Activated naive CD4-positive, alpha-beta T cell treated with anti-CD3 and anti-CD28 coated beads, Interleukin-2, amount 50 U/mL, for 24 hours (primary cell): ENCODE measurements around the gene BORCS8.

Experiments used
- H3K27ac Mint-ChIP-seq: one replicate; pipeline ENCODE4 v1.8.0; 2021; ENCODE audit warnings: mild to moderate bottlenecking, mixed read lengths
- H3K27me3 Mint-ChIP-seq: one replicate; pipeline ENCODE4 v1.8.0; 2021; ENCODE audit warnings: mixed read lengths
- H3K36me3 Mint-ChIP-seq: one replicate; pipeline ENCODE4 v1.8.0; 2021; ENCODE audit warnings: mixed read lengths
- H3K4me1 Mint-ChIP-seq: one replicate; pipeline ENCODE4 v1.8.0; 2021; ENCODE audit warnings: mixed read lengths
- H3K4me3 Mint-ChIP-seq: one replicate; pipeline ENCODE4 v1.8.0; 2021; ENCODE audit warnings: mild to moderate bottlenecking, mixed read lengths
- H3K9me3 Mint-ChIP-seq: one replicate; pipeline ENCODE4 v1.8.0; 2021; ENCODE audit warnings: mixed read lengths

BORCS8 gene

DNA sequence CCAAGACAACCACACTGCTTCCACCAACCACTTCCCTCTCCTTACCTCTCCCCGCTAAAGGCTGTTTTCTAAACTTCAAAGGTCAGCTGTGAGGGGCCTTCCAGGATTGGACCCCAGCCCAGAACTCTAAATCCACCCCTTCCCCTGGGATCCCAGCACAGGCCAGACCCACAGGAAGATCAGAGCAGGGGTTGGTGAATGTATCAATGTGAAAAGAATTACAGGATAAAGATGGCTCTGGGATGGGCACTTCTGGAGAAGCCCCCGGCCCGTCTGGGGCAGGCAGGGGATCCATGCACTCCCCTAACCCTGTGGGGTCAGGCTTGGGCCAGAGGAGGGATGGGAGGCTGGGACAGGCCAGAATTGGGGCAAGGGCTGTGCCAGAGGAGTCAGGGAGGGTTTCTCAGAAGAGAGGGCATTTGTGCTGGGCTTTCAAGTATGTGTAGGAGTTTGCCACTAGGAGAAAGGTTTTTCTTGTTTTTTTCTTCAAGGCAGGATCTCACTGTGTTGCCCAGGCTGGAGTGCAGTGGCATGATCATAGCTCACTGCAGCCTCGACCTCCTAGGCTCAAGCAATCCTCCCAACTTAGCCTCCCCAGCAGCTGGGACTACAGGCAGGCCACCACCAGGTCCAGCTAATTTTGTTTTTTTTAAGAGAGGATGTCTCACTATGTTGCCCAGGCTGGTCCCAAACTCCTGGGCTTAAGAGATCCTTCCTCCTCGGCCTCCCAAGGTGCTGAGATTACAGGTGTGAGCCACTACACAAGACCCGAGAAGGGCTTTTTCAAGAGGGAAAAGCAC, 20.9 kb downstream of the BORCS8 start:
- Mint-ChIP-seq H3K27me3 (no peaks in the 10 kb centered on the region), H3K27ac (peak overlapping the region; percentile 59), H3K4me1 (peaks cover 19% of the 10 kb centered on the region), H3K9me3 (no peaks in the 10 kb centered on the region), H3K36me3 (no peaks in the 10 kb centered on the region), H3K4me3 (peak overlapping the region; percentile 75)

DNA sequence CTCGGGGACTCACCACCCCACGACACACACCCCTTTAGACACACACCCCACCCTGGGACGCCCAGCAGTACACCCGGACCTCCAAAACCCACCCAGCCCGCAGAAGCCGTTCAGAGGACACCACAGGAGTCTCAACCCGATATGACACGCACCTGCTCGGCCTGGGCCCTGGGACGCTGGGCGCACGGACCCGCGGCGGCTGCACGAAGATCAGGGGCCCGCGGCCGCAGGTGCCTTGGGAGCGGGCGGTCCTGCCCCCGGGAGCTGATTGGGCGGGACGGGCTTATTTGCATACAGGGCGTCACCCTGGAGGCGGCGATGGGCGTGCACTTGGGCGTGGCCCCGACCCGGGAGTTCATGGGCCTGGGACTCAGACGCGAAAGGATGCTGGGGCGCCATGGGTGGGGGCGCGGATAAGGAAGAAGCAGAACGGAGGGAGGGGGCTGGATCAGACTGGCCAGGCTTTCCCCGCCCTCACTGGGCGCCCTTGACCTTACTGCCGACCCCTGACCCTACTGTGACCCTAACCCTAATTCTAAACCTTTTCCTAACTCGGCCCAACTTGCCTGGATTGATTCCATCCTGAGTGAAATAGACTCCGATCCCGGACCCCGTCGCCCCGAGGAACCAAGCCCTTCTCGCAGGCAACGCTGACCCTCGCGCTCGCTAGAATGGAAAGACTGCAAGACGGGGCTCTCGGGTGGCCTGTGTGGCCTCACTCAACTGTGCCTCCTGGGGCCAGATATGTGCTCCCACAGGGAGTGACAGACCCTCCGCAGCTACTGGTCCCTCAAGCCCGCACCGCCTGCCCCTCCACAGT, 21.7 kb downstream of the BORCS8 start, which contains the start of gene MEF2B:
Gene MEF2B (minus strand): TSS at position 211 of the 820 bp plus-strand sequence. CDS start 19,528 bp downstream, outside the sequence.
- no peaks in the 10 kb centered on the region for H3K9me3 Mint-ChIP-seq
- peak within 1 kb of the TSS; percentile 59 for H3K27ac Mint-ChIP-seq
- H3K4me3 Mint-ChIP-seq, result peak within 1 kb of the TSS; percentile 75
- no peaks in the 10 kb centered on the region for H3K36me3 Mint-ChIP-seq
- peaks cover 19% of the 10 kb centered on the region for H3K4me1 Mint-ChIP-seq
- H3K27me3 Mint-ChIP-seq, result no peaks in the 10 kb centered on the region

DNA sequence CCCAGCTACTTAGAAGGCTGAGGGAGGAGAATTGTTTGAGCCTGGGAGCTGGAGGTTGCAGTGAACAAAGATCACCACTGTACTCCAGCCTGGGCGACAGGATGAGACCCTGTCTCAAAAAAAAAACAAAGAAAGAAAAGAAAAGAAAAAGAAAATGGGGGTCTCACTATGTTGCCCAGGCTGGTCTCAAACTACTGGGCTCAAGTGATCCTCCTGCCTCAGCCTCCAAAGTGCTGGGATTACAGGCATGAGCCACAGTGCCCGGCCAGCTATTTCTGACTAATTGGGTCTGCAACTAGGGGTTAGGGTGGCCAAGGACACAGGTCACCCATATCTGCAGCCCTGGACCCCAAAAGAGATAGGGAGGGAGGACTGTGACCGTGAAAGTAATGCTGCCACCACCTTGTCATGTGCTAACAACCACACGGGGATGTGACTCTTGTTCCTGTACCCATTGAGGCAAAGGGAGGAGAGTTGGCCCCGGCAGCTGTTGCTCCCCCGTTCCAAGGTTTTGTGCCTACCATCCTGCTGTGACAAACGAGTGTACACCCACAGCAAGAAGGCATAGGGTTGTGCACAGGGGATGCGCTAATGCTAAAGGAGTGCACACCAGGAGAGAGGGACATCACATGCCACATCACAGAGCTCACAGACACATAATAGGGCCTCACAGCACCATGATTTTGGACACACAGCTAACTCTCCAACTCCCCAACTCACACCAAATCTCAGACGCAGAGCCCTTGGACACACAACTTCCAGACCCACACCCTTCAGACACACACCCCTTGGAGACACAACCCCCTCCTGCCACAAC, 22.5 kb downstream of the BORCS8 start:
- H3K27me3 Mint-ChIP-seq, result no peaks in the 10 kb centered on the region
- peak overlapping the region; percentile 75 for H3K4me3 Mint-ChIP-seq
- H3K36me3 Mint-ChIP-seq, result no peaks in the 10 kb centered on the region
- H3K9me3 Mint-ChIP-seq, result no peaks in the 10 kb centered on the region
- no peak overlapping the region for H3K27ac Mint-ChIP-seq
- peaks cover 19% of the 10 kb centered on the region for H3K4me1 Mint-ChIP-seq

DNA sequence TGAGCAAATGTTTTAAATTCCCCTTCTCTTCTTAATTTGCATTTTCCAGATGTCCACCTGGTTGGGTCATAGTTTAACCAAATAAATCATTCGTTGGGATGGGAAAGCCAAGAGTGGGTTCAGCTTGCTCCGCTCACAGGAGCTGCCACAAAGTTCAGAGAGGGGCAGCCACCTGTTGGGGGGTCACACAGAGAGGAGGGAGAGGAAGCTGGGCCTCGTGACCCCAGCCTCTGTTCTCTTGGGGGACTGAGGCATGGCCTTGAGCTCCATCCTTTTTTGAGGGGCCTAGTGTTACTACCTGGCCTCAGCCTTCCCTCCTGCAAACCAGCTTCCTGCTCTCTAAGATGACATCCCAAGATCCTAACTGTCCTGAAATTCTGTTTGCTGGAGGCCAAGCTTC, 24.3 kb downstream of the BORCS8 start:
- Mint-ChIP-seq H3K27me3 (no peaks in the 10 kb centered on the region), H3K9me3 (no peaks in the 10 kb centered on the region), H3K4me3 (no peak overlapping the region), H3K4me1 (peaks cover 19% of the 10 kb centered on the region), H3K27ac (no peak overlapping the region), H3K36me3 (no peaks in the 10 kb centered on the region)

DNA sequence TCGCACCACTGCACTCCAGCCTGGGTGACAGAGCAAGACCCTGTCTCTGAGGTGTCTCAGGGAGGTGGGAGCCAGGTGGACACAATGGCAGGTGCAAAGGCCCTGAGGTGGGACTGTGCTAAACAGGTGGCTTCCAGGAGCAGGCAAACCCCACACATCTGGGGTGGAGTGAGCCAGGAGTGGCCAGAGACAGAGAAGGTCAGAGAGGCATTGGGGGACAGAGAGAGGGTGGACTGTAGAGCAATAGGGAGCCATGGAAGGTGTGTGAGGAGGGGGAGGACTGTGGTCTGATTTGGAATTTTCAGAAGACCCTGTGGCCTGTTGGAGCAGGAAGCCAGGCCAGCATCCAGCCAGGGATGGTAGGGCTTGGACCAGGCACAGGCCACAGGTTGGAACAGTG, 26.6 kb downstream of the BORCS8 start:
- Mint-ChIP-seq H3K4me3 (no peak overlapping the region), H3K9me3 (no peaks in the 10 kb centered on the region), H3K27me3 (no peaks in the 10 kb centered on the region), H3K27ac (no peak overlapping the region), H3K4me1 (peaks cover 18% of the 10 kb centered on the region), H3K36me3 (no peaks in the 10 kb centered on the region)

DNA sequence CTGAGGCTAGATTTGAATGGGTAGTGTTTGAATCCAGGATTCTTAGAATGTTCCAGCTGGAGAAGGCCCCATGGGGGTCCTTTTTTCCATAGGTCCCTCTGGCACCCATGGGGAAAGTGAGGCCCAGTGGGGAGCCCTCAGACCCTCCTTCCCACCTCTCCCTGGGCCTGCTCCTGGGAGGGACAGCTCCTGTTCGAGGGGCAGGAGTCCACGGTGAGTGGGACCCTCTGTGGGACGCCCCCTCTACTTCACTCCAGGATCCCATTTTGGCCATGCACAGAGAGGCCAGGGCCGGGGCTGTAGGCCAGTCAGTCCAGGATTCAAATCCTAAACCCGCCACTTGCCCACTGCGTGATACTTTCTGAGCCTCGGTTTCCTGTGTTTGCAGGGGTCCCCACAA, 29.5 kb downstream of the BORCS8 start:
- H3K27ac Mint-ChIP-seq, result no peak overlapping the region
- H3K4me3 Mint-ChIP-seq, result no peak overlapping the region
- peaks cover 4% of the 10 kb centered on the region for H3K4me1 Mint-ChIP-seq
- no peaks in the 10 kb centered on the region for H3K27me3 Mint-ChIP-seq
- no peaks in the 10 kb centered on the region for H3K9me3 Mint-ChIP-seq
- no peaks in the 10 kb centered on the region for H3K36me3 Mint-ChIP-seq

DNA sequence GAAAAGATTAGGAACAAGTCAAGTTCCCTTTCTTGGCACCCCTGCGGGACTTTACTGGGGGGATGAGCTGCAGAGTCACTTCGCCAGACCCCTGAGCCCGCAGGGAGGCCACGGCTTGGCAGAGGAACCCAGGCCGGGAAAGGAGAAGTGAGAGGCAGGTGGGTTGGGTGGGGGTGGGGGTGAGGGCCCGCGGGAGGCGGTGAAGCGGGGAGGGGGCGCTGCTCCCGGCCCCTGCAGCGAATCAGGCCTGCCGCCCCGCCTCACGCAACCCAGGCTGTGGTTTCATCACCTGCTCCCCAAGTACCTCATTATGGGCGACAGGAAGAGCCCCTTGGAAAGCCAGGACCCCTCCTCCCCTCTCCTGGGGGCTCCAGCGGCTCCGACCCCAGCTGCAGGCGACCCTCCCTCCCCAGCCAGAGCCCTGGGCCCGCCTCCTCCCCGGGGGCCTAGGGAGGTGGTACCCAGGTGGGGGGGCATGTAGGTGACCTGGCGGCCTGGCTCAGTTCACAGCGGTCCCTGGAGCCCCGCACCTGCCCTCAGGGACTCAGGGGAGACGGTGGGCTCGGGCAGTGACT, 31.4 kb downstream of the BORCS8 start:
- H3K4me3 Mint-ChIP-seq, result no peak overlapping the region
- H3K36me3 Mint-ChIP-seq, result peaks cover 5% of the 10 kb centered on the region
- no peaks in the 10 kb centered on the region for H3K27me3 Mint-ChIP-seq
- H3K27ac Mint-ChIP-seq, result no peak overlapping the region
- peaks cover 4% of the 10 kb centered on the region for H3K4me1 Mint-ChIP-seq
- H3K9me3 Mint-ChIP-seq, result no peaks in the 10 kb centered on the region

DNA sequence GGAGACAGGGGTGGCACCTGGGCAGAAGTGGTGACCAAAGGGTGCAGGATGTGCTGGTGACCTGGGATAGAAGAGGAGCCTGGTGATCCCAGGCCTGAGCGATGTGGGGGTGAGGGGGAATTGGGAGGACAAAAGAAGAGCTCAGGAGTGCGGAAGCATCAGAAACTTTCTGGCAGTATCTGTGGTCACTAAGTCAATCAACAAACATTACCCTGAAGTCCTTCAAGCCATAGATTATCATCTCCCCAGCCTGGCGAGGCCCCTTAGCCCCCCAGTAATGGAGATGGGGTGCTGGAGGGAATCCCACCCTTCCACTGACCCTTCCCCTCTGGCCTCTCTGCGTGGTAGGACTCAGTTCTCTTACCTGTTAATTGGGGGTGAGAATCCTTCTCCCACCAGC, 32.4 kb downstream of the BORCS8 start:
- Mint-ChIP-seq H3K27ac (no peak overlapping the region), H3K4me3 (no peak overlapping the region), H3K9me3 (no peaks in the 10 kb centered on the region)

DNA sequence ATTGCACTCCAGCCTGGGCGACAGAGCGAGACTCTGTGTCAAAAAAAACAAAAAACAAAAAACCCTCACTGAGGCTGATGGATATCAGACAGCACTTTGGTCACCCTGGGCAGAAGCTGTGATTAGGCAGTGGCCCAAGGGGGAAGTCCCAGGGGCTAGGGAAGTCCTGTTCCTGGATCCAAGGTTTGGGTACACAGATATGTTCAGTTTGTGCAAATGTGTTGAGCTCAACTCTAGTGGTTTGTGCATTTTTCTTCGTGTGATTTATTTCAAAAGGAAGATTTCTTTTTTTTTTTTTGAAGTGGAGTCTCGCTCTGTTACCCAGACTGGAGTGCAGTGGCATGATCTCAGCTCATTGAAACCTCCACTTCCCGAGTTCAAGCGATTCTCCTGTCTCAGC, 34.1 kb downstream of the BORCS8 start:
- no peaks in the 10 kb centered on the region for H3K27me3 Mint-ChIP-seq
- H3K9me3 Mint-ChIP-seq, result no peaks in the 10 kb centered on the region
- H3K27ac Mint-ChIP-seq, result no peak overlapping the region
- peaks cover 4% of the 10 kb centered on the region for H3K4me1 Mint-ChIP-seq
- no peak overlapping the region for H3K4me3 Mint-ChIP-seq
- H3K36me3 Mint-ChIP-seq, result peaks cover 5% of the 10 kb centered on the region

More for the DNA sequence above, 32.4 kb downstream of the BORCS8 start:
- Mint-ChIP-seq H3K27me3 (no peaks in the 10 kb centered on the region), H3K4me1 (peaks cover 4% of the 10 kb centered on the region), H3K36me3 (peaks cover 5% of the 10 kb centered on the region)

DNA sequence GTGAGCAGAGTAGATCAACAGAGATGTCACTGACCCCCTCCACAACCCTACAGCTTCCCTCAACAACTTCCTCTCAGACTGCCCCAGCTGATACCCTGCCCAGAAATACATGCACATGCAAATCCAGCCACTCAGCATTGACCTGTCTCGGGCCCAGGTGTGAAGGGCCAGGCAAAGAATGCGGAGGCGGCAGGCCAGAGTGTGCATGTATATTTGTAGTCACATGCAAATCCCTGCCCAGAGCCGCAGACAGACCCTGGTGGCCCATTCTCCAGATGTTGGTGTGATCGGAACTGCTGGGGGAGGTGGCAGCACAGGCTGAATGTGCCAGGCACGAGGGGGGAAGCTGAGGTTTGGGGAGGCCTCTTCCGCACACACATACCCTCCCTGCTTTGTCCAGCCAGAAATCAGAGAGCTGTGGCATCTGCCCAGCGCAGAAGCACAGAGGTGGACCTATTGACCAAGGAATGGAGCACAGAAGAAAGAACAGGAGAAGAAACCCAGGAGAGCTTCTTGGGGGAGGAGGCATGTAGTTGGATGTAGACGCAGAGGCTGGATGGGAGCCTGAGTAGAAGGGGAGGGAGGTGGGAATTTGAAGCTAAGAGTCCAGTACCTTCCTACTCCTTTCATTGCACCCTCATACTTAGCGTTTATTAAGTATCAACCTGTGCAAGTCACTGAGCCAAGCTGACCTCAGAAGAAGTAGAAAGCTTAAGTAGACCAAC, 36.3 kb downstream of the BORCS8 start:
- Mint-ChIP-seq H3K27me3 (no peaks in the 10 kb centered on the region), H3K4me3 (no peak overlapping the region), H3K27ac (no peak overlapping the region), H3K9me3 (no peaks in the 10 kb centered on the region), H3K36me3 (peaks cover 5% of the 10 kb centered on the region), H3K4me1 (no peaks in the 10 kb centered on the region)

DNA sequence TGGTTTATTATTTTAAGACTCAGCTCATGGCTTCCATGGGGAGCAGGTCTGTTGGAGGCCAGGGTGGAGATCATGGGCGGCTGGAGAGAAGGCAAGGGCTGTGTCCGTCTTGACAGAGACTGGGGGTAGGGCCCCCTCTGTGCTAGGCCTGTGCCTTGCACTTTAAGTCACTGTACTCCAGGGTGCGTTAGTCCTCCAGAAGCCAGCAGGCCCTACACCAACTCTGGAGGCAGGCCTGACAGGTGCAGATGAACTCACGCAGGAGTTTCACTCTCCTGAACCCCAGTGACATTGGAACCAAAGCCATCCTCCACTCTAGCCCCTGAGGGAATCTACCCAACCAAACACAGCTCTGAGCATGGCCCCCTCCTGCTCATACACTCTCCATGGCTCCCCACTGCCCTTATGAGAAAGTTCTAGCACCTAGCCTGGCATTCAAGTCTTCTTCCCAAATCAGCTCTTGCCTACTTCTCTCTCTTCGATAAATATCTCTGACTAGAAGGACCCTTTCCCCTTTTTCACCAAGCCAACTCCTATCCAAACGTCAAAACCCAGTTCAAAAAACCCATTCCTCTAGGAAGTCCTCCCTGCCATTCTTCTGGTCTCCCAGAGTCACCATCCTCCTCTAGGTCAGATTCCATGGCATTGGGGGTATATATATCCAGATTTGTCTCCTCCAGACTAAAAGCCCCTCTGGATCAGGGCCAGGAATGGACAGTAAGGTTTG, 37.0 kb downstream of the BORCS8 start:
- Mint-ChIP-seq H3K4me3 (no peak overlapping the region), H3K4me1 (no peaks in the 10 kb centered on the region), H3K36me3 (peaks cover 5% of the 10 kb centered on the region), H3K27ac (no peak overlapping the region), H3K27me3 (no peaks in the 10 kb centered on the region), H3K9me3 (no peaks in the 10 kb centered on the region)

DNA sequence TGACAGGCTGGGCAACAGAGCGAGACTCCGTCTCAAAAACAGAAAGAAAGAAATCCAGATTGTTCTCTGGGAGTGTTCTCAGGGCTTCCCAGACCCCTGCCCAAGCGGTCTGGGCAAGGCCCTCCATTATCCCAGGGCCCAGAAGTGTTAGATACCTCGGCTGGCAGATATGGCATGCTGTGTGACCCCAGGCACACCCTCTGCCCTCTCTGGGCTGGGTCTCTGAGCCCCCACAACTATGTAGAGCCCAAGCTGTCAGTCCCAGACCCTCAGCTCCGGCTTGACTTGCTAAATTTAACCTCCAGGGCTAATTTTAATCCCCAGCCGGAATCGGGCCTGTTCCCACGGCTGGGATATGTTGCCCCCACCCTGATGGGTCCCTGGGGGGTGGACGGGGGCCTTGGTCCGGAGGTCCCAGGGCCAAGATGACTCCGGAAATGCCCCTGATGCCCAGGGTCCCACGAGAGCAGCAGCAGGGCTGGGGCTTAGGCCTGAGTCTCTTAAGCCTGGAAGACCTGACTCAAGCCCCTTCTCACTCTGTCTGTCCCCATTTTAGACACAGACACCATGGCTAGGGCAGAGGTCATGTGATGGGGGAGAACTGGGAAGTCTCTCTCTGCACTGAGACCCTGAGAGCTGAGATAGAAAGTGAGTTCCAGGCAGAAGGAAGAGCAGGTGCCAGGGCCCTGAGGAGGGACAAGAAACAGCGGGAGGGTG, 39.1 kb downstream of the BORCS8 start:
- H3K4me3 Mint-ChIP-seq, result no peak overlapping the region
- no peaks in the 10 kb centered on the region for H3K27me3 Mint-ChIP-seq
- no peaks in the 10 kb centered on the region for H3K9me3 Mint-ChIP-seq
- peaks cover 5% of the 10 kb centered on the region for H3K36me3 Mint-ChIP-seq
- H3K27ac Mint-ChIP-seq, result no peak overlapping the region
- no peaks in the 10 kb centered on the region for H3K4me1 Mint-ChIP-seq

DNA sequence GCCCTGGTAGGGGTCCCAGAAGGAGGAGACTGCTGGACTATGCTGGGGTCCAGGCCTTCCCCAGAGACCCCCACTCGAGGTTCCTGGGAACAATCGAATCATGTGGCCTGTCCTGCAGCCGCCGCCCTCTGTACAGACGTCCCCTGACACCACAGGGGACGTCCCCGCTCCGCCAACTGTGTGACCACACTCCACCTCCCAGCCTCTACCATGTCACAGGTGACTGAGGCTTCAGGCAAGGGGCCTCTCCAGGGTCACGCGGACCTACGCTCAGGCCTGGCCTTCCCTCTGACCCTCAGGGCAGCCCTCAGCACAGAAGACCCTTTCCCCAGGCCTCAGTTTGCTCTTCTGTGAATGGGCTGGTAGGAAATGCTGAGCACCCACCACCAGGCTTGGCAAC, 40.5 kb downstream of the BORCS8 start:
- H3K27ac Mint-ChIP-seq, result no peak overlapping the region

DNA sequence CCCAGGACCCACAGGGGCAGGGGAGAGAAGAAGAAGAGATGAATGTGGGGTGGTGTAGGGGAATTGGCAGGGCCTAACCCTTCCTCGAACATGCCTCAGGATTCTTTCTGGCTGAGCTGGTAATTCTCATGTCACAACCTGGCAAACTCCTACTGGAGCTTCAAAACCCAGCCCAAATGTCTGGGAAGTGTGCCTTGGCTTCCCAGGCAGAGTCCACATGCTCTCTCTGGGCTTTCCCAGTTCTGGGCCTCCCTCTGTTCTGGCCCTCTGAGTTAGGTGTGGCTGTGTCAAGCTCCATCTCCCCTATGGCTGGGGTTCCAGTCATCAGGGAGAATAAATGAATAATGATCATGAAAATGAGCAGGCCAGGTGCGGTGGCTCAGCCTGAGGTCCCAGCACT, 42.5 kb downstream of the BORCS8 start:
- H3K9me3 Mint-ChIP-seq, result no peaks in the 10 kb centered on the region

More for the DNA sequence above, 40.5 kb downstream of the BORCS8 start:
- Mint-ChIP-seq H3K4me3 (no peak overlapping the region), H3K4me1 (no peaks in the 10 kb centered on the region), H3K36me3 (peaks cover 7% of the 10 kb centered on the region), H3K27me3 (no peaks in the 10 kb centered on the region), H3K9me3 (no peaks in the 10 kb centered on the region)

More for the DNA sequence above, 42.5 kb downstream of the BORCS8 start:
- Mint-ChIP-seq H3K4me3 (no peak overlapping the region), H3K36me3 (peaks cover 1% of the 10 kb centered on the region), H3K27ac (no peak overlapping the region), H3K4me1 (no peaks in the 10 kb centered on the region), H3K27me3 (no peaks in the 10 kb centered on the region)
